PC-3 (cell line): ENCODE results near the gene C20orf141. TPM values are rescaled to one million over a fixed set of nuclear protein-coding genes. Genes with fewer than 3 reads are reported as not detected.

Experiments used
- ATAC-seq: fragments of 200-7000 bp; cut with Tn5 transposase; 2 replicates; pipeline ENCODE4 v1.9.1; 2020; ENCODE audit warnings: mild to moderate bottlenecking, moderate library complexity
- BruUV-seq: library from RNA; stranded (reverse); fragments of 400-500 nt; replicated peaks from 2 replicates; lab custom pipeline; 2021; lab: Mats Ljungman, UMichigan
- CTCF ChIA-PET: fragments of 300-600 bp; sonication (Branson Sonifier 250); formaldehyde crosslinking; loops from one replicate; lab custom pipeline; 2022; ENCODE audit warnings: antibody characterized with exemption; lab: Charles Lee
- POLR2A ChIA-PET: fragments of 300-600 bp; sonication (Branson Sonifier 250); formaldehyde crosslinking; loops from one replicate; lab custom pipeline; 2022; ENCODE audit warnings: antibody characterized with exemption; ENCODE audit not compliant: unreplicated experiment; lab: Charles Lee
- DNase-seq: peaks from one replicate; pipeline ENCODE4 v3.0.0-alpha.2; 2015
- H2AFZ ChIP-seq: fragments of 300-600 bp; sonication (generic); 2 replicates; pipeline ENCODE4 v1.6.0; 2016; ENCODE audit warnings: antibody characterized with exemption, low read length
- H3F3A ChIP-seq: fragments of 300-600 bp; sonication (generic); one replicate; pipeline ENCODE4 v1.6.0; 2017; ENCODE audit warnings: antibody characterized with exemption, low read length, control low read depth, mild to moderate bottlenecking; ENCODE audit not compliant: unreplicated experiment
- H3K27ac ChIP-seq: fragments of 300-600 bp; sonication (generic); 2 replicates; pipeline ENCODE4 v1.5.1; 2016; ENCODE audit warnings: mild to moderate bottlenecking, low read length
- H3K27me3 ChIP-seq: fragments of 300-600 bp; sonication (generic); 2 replicates; pipeline ENCODE4 v1.6.1; 2016; ENCODE audit warnings: low read length, mixed read lengths
- H3K36me3 ChIP-seq: fragments of 300-600 bp; sonication (generic); 2 replicates; pipeline ENCODE4 v1.6.1; 2016; ENCODE audit warnings: low read depth, mixed run types, low read length, mixed read lengths
- H3K4me1 ChIP-seq: fragments of 300-600 bp; sonication (generic); 2 replicates; pipeline ENCODE4 v1.5.1; 2016; ENCODE audit warnings: low read length; ENCODE audit not compliant: insufficient read depth
- H3K4me2 ChIP-seq: fragments of 300-600 bp; sonication (generic); 2 replicates; pipeline ENCODE4 v1.6.0; 2016; ENCODE audit warnings: low read length
- H3K4me3 ChIP-seq: fragments of 300-600 bp; sonication (generic); 2 replicates; pipeline ENCODE4 v1.5.1; 2016; ENCODE audit warnings: mild to moderate bottlenecking, low read length, mixed read lengths
- H3K79me2 ChIP-seq: fragments of 300-600 bp; sonication (generic); 2 replicates; pipeline ENCODE4 v1.6.1; 2017; ENCODE audit warnings: low read length, mixed read lengths
- H3K9ac ChIP-seq: fragments of 300-600 bp; sonication (generic); 2 replicates; pipeline ENCODE4 v1.6.0; 2016; ENCODE audit warnings: mild to moderate bottlenecking, low read length
- H3K9me2 ChIP-seq: fragments of 300-600 bp; sonication (generic); replicated peaks from 2 replicates; pipeline ENCODE4 v1.6.1; 2016; ENCODE audit warnings: mixed run types, low read length, mixed read lengths
- H3K9me3 ChIP-seq: fragments of 300-600 bp; sonication (generic); 2 replicates; pipeline ENCODE4 v1.6.1; 2016; ENCODE audit warnings: low read length, mixed read lengths
- H4K20me1 ChIP-seq: fragments of 300-600 bp; sonication (generic); 2 replicates; pipeline ENCODE4 v1.6.1; 2016; ENCODE audit warnings: low read length, mixed read lengths
- CTCF ChIP-seq: fragments of 300-600 bp; sonication (generic); conservative IDR thresholded peaks from 2 replicates; pipeline ENCODE4 v1.5.1; 2017; ENCODE audit warnings: antibody characterized with exemption, low read depth, mild to moderate bottlenecking, low read length
- EZH2 ChIP-seq: fragments of 300-600 bp; sonication (generic); IDR thresholded peaks from one replicate; pipeline ENCODE4 v1.6.1; 2017; ENCODE audit warnings: antibody characterized with exemption, mild to moderate bottlenecking, low read length; ENCODE audit not compliant: unreplicated experiment
- EZH2phosphoT487 ChIP-seq: fragments of 300-600 bp; sonication (generic); IDR thresholded peaks from 2 replicates; pipeline ENCODE4 v1.6.1; 2018; ENCODE audit warnings: mild to moderate bottlenecking, antibody characterized with exemption, low read length, borderline replicate concordance
- intact Hi-C: fragments of 100-400 bp; cut with micrococcal nuclease; formaldehyde crosslinking; loops from 2 replicates; pipeline ENCODE4 v1.9.0; 2023
- total RNA-seq: library from RNA; depleted of rRNA; stranded (reverse); fragments of >200 nt; gene quantifications from 2 replicates; pipeline ENCODE4 v1.2.3, GENCODE V29; 2014

C20orf141 gene
- total RNA-seq, 1 experiment from 2014 or later, result not detected

DNA sequence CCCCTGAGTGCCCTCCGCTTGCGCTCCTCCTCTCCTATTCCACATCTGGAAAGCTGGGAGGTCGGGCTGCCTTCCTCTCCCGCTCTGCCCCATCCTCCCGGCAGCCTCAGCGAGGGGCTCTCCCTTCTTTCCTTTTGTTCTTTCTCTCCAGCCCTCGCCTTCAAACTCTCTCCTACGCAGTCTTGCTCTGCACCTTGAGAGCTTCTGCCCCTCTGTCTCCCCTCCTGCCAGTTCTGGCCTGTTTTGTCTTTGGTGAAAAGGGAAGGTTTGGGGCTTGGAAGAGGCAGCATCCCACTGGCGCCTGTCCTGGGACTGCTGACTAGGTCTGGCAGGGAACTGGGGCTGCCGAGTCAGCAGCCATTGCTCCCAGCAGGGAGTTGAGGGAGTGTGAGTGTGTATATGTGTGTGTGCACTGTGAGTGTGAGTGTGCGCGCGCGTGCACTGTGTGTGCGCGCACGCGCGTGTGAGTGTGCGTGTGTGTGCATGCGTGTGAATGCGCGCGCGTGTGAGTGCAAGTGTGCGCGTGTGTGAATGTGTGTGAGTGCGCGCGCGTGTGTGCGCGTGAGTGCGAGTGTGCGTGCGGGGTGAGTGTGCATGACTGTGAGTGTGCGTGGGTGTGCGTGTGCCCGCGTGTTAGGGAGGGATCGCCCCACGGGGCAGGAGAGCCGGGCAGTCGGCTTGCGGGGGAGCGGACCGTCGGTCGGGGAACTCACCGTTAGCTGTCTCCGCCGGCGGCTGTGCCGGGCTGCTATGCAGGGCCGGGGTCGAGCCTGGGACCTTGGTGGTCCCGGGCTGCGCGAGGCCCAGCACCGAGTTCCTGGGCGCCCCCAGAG, 14.9 kb upstream of the C20orf141 start:
- TF ChIP-seq CTCF, result no peak
- TF ChIP-seq EZH2, result no peak
- TF ChIP-seq EZH2phosphoT487, result no peak
- no peaks in the 10 kb centered on the region for H3K9me3 ChIP-seq
- H3K27ac ChIP-seq, result no peak overlapping the region
- no TSS peak for BruUV-seq
- no peak overlapping the region for H3K9ac ChIP-seq
- H3K9me2 ChIP-seq, result no peaks in the 10 kb centered on the region
- H4K20me1 ChIP-seq, result no peaks in the 10 kb centered on the region
- no peaks in the 10 kb centered on the region for H3K79me2 ChIP-seq
- H2AFZ ChIP-seq, result no peak overlapping the region
- H3K27me3 ChIP-seq, result peaks cover 4% of the 10 kb centered on the region
- no peak for ATAC-seq
- DNase-seq, result no peak
- no peaks in the 10 kb centered on the region for H3K4me1 ChIP-seq
- H3K4me2 ChIP-seq, result no peak overlapping the region
- H3K36me3 ChIP-seq, result no peaks in the 10 kb centered on the region
- intact Hi-C loops, result no loop called here
- POLR2A ChIA-PET, result no interaction called here
- CTCF ChIA-PET, result no interaction called here
- no peaks in the 10 kb centered on the region for H3F3A ChIP-seq
- no peak overlapping the region for H3K4me3 ChIP-seq

DNA sequence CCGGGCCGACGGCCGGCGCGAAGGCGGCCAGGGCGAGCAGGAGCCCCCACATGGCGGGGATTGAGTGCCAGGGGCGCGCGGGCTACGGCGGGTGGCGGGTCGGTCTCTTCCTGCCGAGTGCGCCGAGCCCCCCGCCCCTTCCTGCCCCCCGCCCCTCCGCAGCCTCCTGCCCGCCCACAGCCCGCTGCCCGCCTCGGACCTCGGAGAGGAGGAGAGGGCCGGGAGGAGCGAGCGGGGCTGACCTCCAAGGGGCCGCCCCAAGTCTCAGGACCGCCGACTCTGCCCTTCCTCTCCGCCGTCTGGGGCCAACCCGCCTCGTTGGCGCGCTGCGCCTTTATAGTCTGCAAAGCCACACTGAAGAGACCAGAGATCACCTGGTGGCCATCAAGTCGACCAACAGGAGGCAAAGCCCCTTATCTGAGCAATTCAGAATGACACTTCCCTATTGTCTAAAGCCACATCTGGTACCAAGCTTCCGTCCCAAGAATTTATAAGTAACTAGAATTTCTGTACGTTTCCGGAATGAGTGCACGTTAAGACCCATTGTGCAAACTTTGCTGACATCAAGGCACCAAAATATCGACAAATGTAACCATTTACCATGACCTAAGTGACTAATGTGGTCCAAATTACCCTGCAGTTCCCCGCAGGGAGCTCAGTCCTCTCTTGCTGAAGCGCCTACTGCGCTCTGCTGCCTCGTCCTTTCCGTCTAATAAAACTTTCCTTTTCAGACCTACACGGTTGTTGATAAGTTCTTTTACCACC, 14.1 kb upstream of the C20orf141 start, which contains the start of gene CPXM1:
TSS of gene CPXM1 (minus strand) at position 107 of the 765 bp plus-strand sequence. CDS start at position 52, 55 bp downstream.
- no peaks in the 10 kb centered on the region for H4K20me1 ChIP-seq
- ATAC-seq, result no peak
- CTCF ChIA-PET, result no interaction called here
- TF ChIP-seq CTCF, result no peak
- no peak for TF ChIP-seq EZH2
- TF ChIP-seq EZH2phosphoT487, result no peak
- H3K36me3 ChIP-seq, result no peaks in the 10 kb centered on the region
- no peaks in the 10 kb centered on the region for H3K27me3 ChIP-seq
- H3K4me2 ChIP-seq, result no peak within 1 kb of the TSS
- intact Hi-C loops, result no loop called here
- no peaks in the 10 kb centered on the region for H3K9me3 ChIP-seq
- H3F3A ChIP-seq, result no peaks in the 10 kb centered on the region
- no peaks in the 10 kb centered on the region for H3K9me2 ChIP-seq
- no peaks in the 10 kb centered on the region for H3K4me1 ChIP-seq
- H3K27ac ChIP-seq, result no peak within 1 kb of the TSS
- H3K79me2 ChIP-seq, result no peaks in the 10 kb centered on the region
- no peak for DNase-seq
- H3K9ac ChIP-seq, result no peak within 1 kb of the TSS
- no peak within 1 kb of the TSS for H3K4me3 ChIP-seq
- POLR2A ChIA-PET, result no interaction called here
- no peak within 1 kb of the TSS for H2AFZ ChIP-seq
- BruUV-seq, result no TSS peak
